HL-60 (cell line): ENCODE measurements around the gene PARD6B.

Experiments
- DNase-seq, 2 experiments: peaks; one replicate each; pipeline ENCODE4 v3.0.0-alpha.2; 2010 to 2020; ENCODE audit warnings: low read depth in 1 of 2, low spot score in 1 of 2
- H3K27ac ChIP-seq: fragments of 250-450 bp; sonication (Bioruptor Pico); replicated peaks from 2 replicates; pipeline ENCODE4 v1.5.1; 2020; ENCODE audit warnings: mild to moderate bottlenecking, moderate library complexity
- H3K27me3 ChIP-seq: fragments of 250-450 bp; sonication (Bioruptor Pico); 2 replicates; pipeline ENCODE4 v1.5.1; 2021; ENCODE audit warnings: mild to moderate bottlenecking, moderate library complexity; ENCODE audit not compliant: insufficient read depth, poor library complexity, severe bottlenecking
- H3K4me3 ChIP-seq: replicated peaks from 2 replicates; pipeline ENCODE4 v1.5.1; 2011; ENCODE audit warnings: mild to moderate bottlenecking, control low read depth, low read length; ENCODE audit not compliant: insufficient read depth
- CTCF ChIP-seq: IDR thresholded peaks from one replicate; pipeline ENCODE4 v1.5.1; 2011; ENCODE audit warnings: low read length, control low read depth, inconsistent platforms; ENCODE audit not compliant: insufficient read depth
- GABPA ChIP-seq: IDR thresholded peaks from 2 replicates; pipeline ENCODE4 v1.6.1; 2012; ENCODE audit warnings: low read depth
- POLR2AphosphoS5 ChIP-seq: IDR thresholded peaks from 2 replicates; pipeline ENCODE4 v1.6.1; 2012; ENCODE audit warnings: low read depth
- REST ChIP-seq: IDR thresholded peaks from 2 replicates; pipeline ENCODE4 v1.6.1; 2012; ENCODE audit warnings: low read depth; ENCODE audit not compliant: insufficient replicate concordance
- SPI1 ChIP-seq: IDR thresholded peaks from 2 replicates; pipeline ENCODE4 v1.6.1; 2012; ENCODE audit warnings: low read depth, mild to moderate bottlenecking, borderline replicate concordance

The PARD6B gene

GRCh38 chr20:50745634-50746137 lies 14.3 kb downstream of the PARD6B start:
- H3K27ac ChIP-seq: no peak overlapping the region

GRCh38 chr20:50746138-50746940 lies 15.0 kb downstream of the PARD6B start:
- no peak for TF ChIP-seq CTCF
- no peak for TF ChIP-seq REST
- no peak for TF ChIP-seq SPI1
- no peak for TF ChIP-seq GABPA
- no peak for TF ChIP-seq POLR2AphosphoS5
- no peaks in the 10 kb centered on the region for H3K27me3 ChIP-seq
- H3K27ac ChIP-seq: no peak overlapping the region
- no peak overlapping the region for H3K4me3 ChIP-seq
- DNase-seq: no peak

More at GRCh38 chr20:50745634-50746137, 14.3 kb downstream of the PARD6B start:
- TF ChIP-seq CTCF (no peak), SPI1 (no peak), GABPA (no peak), REST (no peak), POLR2AphosphoS5 (no peak)
- DNase-seq: no peak
- no peak overlapping the region for H3K4me3 ChIP-seq
- H3K27me3 ChIP-seq: no peaks in the 10 kb centered on the region

- Histone ChIP-seq H3K27me3 (no peaks in the 10 kb centered on the region), H3K27ac (no peak overlapping the region), H3K4me3 (no peak overlapping the region)
- TF ChIP-seq POLR2AphosphoS5 (no peak), GABPA (no peak), CTCF (no peak), REST (no peak), SPI1 (no peak)
- DNase-seq: no peak
Measured at GRCh38 chr20:50747275-50747674, 15.9 kb downstream of the PARD6B start.
